Lung (tissue), 12 donors: ENCODE results near the gene RNU6-9. TPM values are rescaled to one million over a fixed set of nuclear protein-coding genes. Genes with fewer than 3 reads are reported as not detected.

Experiments
- ATAC-seq: fragments of 200-7000 bp; cut with Tn5 transposase; one replicate; pipeline ENCODE4 v1.9.1; 2020; ENCODE audit warnings: moderate number of reproducible peaks; ENCODE audit not compliant: insufficient read depth, low FRiP score
- DNase-seq, 3 donors: peaks; one replicate each; pipeline ENCODE4 v3.0.0-alpha.2; 2013 to 2017
- H3K27ac ChIP-seq, 2 donors: one replicate each; pipeline ENCODE4 v1.5.1; 2013; ENCODE audit warnings: mild to moderate bottlenecking in 2 of 2, moderate library complexity in 2 of 2, control low read depth in 1 of 2, inconsistent platforms in 1 of 2, low read depth in 1 of 2, low read length in 1 of 2
- H3K27me3 ChIP-seq, 3 donors: one replicate each; pipeline ENCODE4 v1.5.1; 2013; ENCODE audit warnings: low read length in 2 of 3; ENCODE audit not compliant: control insufficient read depth in 3 of 3, insufficient read depth in 3 of 3
- H3K36me3 ChIP-seq, 4 donors: one replicate each; pipeline ENCODE4 v1.5.1; 2013; ENCODE audit warnings: low read length in 4 of 4, mild to moderate bottlenecking in 1 of 4, moderate library complexity in 1 of 4; ENCODE audit not compliant: control insufficient read depth in 4 of 4, insufficient read depth in 4 of 4
- H3K4me1 ChIP-seq, 5 donors: one replicate each; pipeline ENCODE4 v1.5.1; 2013; ENCODE audit warnings: low read length in 5 of 5, mild to moderate bottlenecking in 2 of 5, moderate library complexity in 1 of 5; ENCODE audit not compliant: control insufficient read depth in 5 of 5, insufficient read depth in 5 of 5
- H3K4me3 ChIP-seq: one replicate; pipeline ENCODE4 v1.5.1; 2013; ENCODE audit warnings: mild to moderate bottlenecking, control low read depth, moderate library complexity
- H3K9ac ChIP-seq, 2 donors: one replicate each; pipeline ENCODE4 v1.5.1; 2013; ENCODE audit warnings: low read length in 2 of 2, control low read depth in 1 of 2; ENCODE audit not compliant: insufficient read depth in 1 of 2
- H3K9me3 ChIP-seq, 4 donors: one replicate each; pipeline ENCODE4 v1.5.1; 2013; ENCODE audit warnings: low read length in 3 of 4, mild to moderate bottlenecking in 1 of 4, moderate library complexity in 1 of 4; ENCODE audit not compliant: control insufficient read depth in 4 of 4, insufficient read depth in 3 of 4
- WGBS, 2 donors: extraction: QIAGEN DNeasy Blood & Tissue Kit; methylation state at CpG; one replicate each; pipeline ENCODE4 v1.1.7; 2013; 5-methylcytosine and 5-hydroxymethylcytosine counted together
- polyA plus RNA-seq, 2 donors: library from polyadenylated mRNA; stranded (reverse); fragments of 200-250 nt; gene quantifications; one replicate each; pipeline ENCODE4 v1.2.1, GENCODE V29; 2013
- total RNA-seq, 2 donors: library from RNA; depleted of rRNA in 1 of 2; stranded (reverse); fragments of >200 nt in 1 of 2; gene quantifications; one replicate each; pipeline ENCODE4 v1.2.1, GENCODE V29; 2014 to 2021
- TF ChIP-seq, protein P1 (sequence below): IDR thresholded peaks from 2 replicates; pipeline ENCODE4 v1.5.1; 2012; ENCODE audit warnings: mild to moderate bottlenecking; ENCODE audit errors: control extremely low read depth, extremely low read depth
- donor health status: control.
- donor health status: control.
- donor health status: Bipolar disorder and iron deficiency.
- donor health status: healthy.
- donor health status: DM: yes; HTN: yes; CAD: no.

Gene RNU6-9
- total and polyA plus RNA-seq, 4 donors, result not detected

DNA sequence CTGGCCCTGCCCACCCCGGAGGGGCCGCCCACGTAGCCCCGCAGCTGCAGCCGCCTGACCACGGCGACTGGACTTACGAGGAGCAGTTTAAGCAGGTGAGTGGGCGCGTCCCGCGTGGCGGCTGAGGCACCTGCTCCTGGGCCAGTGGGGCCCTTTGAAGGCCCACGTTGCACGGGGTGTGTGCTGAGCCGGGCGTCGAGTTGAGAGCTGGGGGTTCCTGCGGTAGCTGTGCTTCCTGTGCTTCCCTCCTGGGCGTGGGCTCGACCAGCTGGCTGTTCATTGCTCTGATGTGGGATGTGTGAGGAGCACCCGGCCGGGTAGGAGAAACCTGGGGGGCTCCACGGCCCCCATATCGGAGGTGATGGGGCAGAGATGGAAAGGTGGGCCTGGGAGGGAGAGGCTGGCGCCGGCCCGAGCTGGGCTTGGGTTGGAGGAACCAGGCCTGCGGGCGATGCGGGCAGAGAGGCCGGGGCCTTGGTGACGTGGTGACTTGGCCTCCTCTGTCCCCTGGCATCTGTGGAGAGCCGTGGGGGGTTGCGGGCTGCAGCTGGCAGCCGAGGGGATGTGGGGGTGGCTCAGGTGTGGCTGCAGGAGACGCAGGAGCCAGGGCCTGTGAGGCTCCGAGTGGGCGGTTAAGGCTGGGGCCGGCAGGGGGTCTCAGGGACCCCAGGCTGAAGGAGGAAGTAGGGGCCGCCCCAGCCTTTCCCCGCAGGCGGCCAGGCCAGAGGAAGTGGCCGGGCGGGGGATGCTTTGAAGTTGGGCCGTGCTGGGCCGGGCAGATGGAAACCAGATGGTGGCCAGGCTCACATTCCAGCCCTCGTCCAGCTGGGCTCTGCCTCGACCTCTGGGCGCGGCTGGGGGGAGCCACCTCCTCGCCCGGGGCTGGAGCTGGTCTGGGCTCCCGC is 39.6 kb downstream of the RNU6-9 start:
- peak; percentile 93 to 95 (median 93) for DNase-seq
- peaks cover 7 to 40% (median 25%) of the 10 kb centered on the region in 5 donors for H3K4me1 ChIP-seq
- no peak overlapping the region for H3K4me3 ChIP-seq
- peak overlapping the region in 1 of 2 donors; percentile 71 for H3K27ac ChIP-seq
- TF ChIP-seq, protein P1, sequence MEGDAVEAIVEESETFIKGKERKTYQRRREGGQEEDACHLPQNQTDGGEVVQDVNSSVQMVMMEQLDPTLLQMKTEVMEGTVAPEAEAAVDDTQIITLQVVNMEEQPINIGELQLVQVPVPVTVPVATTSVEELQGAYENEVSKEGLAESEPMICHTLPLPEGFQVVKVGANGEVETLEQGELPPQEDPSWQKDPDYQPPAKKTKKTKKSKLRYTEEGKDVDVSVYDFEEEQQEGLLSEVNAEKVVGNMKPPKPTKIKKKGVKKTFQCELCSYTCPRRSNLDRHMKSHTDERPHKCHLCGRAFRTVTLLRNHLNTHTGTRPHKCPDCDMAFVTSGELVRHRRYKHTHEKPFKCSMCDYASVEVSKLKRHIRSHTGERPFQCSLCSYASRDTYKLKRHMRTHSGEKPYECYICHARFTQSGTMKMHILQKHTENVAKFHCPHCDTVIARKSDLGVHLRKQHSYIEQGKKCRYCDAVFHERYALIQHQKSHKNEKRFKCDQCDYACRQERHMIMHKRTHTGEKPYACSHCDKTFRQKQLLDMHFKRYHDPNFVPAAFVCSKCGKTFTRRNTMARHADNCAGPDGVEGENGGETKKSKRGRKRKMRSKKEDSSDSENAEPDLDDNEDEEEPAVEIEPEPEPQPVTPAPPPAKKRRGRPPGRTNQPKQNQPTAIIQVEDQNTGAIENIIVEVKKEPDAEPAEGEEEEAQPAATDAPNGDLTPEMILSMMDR, result no peak
- ATAC-seq, result peak; percentile 22
- WGBS, 2 donors, result 22 to 40% methylated on average over 54 of the region's 54 CpGs
- peaks cover 0 to 12% (median 8%) of the 10 kb centered on the region in 4 donors for H3K36me3 ChIP-seq
- no peaks in the 10 kb centered on the region for H3K9me3 ChIP-seq
- H3K27me3 ChIP-seq, result no peaks in the 10 kb centered on the region
- H3K9ac ChIP-seq, result no peak overlapping the region

DNA sequence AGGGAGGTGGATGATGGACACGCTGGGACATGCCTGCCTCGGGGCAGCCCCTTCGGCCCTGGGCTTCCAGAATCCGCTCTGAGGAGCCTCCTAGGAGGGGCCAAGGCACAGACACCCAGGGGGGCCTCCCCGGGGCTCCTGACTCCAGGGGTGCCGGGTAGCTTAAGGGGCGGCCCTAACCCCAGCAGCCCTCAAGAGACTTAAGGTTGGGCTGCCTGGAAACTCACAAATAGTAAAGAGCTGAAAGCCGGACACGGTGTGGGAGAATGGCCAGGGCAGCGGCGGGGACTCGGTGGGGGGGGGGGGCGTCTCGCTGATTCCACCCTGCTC is 40.2 kb downstream of the RNU6-9 start:
- Histone ChIP-seq H3K27me3 (no peaks in the 10 kb centered on the region), H3K9me3 (no peaks in the 10 kb centered on the region), H3K27ac (peak overlapping the region in 1 of 2 donors; percentile 71), H3K9ac (no peak overlapping the region), H3K36me3 (peaks cover 0 to 12% (median 8%) of the 10 kb centered on the region in 4 donors), H3K4me1 (peaks cover 7 to 39% (median 25%) of the 10 kb centered on the region in 5 donors), H3K4me3 (no peak overlapping the region)
- no peak for ATAC-seq
- DNase-seq, result no peak
- TF ChIP-seq, protein P1, result no peak
- 69 to 77% methylated on average over 14 of the region's 14 CpGs for WGBS, 2 donors

DNA sequence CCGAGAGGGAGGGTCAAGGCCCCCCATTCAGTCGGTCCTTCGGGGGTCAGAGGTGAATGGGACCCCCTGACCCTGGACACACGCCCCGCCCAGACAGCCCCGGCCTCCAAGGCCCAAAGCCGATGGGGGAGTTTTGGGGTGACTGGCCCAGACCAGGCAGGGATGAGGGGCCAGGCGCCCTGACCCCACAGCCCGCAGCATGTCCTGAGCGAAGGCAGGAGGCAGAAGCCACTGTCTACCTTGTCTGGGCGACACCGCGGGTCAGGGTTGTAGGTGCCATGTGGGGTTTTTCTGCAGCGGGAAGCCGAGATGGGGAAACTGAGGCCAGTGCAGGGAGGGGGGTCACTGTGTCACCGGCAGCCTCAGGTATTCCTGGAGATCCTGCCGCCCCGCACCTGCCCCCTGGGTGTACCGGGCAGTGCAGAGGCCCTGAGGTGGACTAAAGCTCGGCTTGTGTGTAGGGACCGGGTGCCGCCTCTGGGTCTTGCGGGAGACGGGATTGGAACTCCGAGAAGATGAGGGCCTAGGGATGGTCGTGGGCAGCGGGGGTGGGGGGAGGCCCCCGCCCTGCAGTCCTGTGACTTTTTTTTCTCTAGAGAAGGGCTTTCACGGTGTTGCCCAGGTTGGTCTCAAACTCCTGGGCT is 41.0 kb downstream of the RNU6-9 start:
- 73 to 83% methylated on average over 26 to 29 of the region's 29 CpGs for WGBS, 2 donors
- TF ChIP-seq, protein P1, result no peak
- Histone ChIP-seq H3K9me3 (no peaks in the 10 kb centered on the region), H3K36me3 (peaks cover 0 to 11% (median 7%) of the 10 kb centered on the region in 4 donors), H3K4me3 (no peak overlapping the region), H3K4me1 (peaks cover 7 to 39% (median 21%) of the 10 kb centered on the region in 5 donors), H3K27me3 (no peaks in the 10 kb centered on the region), H3K9ac (no peak overlapping the region), H3K27ac (peak overlapping the region; percentile 49 to 80)
- no peak for DNase-seq
- no peak for ATAC-seq
